LHCN-M2 (cell line): Measurements from ENCODE around the gene GBF1. TPM values are rescaled to one million over a fixed set of nuclear protein-coding genes. Genes with fewer than 3 reads are reported as not detected.

ENCODE experiments used
- DNase-seq: peaks from one replicate; pipeline ENCODE4 v3.0.0-alpha.2; 2012; ENCODE audit warnings: low read depth
- total RNA-seq: library from RNA; depleted of rRNA; stranded (reverse); fragments of >200 nt; gene quantifications from 2 replicates; pipeline ENCODE4 v1.2.3, GENCODE V29; 2014

The GBF1 gene
- total RNA-seq, 1 experiment from 2014 or later = 43.9 TPM

DNA sequence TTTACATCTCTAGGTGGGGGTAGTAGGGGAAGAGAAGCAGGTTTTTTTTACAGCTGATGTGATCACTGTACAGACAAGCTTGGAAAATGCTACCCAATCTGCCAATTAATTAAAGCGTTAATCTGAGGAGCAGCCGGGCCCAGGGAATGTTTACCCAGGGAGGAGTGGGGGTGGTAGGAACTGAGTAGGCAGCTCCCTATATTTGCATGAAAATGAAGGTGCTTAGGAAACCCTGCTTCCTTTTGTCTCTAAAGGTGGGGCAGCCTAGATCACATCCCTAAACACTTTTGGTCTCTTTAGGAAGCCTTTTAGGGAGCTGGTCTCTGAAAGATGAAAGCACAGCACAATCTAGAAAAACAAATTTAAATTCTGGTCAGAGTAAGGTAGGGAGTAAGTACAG is 97.1 kb downstream of the GBF1 start:
- no peak for DNase-seq

DNA sequence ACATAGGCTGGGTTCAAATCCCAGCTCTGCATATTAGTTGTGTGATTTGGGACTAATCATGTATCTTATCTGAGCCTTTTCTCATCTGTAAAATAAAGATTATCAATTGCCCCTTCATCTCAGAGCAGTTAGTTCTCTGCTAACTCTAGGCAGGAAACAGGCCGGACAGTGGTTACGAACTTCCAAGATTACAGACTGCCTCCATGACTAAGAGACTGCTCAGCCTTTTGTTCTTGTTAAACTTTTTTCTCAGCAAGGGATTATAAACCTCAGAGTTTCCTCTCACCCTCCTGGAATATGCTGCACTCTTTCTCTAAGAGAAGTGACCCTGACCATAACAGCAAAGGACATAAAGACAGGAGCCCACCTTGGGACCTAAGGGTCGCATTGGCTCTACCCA is 97.6 kb downstream of the GBF1 start:
- peak; percentile 82 for DNase-seq

DNA sequence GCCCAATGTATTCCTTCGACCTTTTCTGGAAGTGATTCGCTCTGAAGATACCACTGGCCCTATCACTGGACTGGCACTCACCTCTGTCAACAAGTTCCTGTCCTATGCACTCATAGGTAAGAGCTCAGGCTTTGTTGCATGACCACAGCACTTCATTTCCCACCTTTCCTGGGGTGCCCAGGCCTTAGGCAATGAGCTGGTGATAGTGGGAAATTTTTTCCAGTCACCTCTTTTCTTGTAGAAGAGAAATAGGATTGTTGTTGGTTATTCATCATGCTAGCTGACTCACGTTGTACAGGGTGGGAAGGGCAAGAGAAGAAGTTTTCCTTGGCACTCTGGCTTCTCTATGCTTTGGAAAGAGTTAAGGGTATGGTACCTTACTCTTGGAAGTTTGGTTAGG is 98.7 kb downstream of the GBF1 start:
- DNase-seq = peak; percentile 53

DNA sequence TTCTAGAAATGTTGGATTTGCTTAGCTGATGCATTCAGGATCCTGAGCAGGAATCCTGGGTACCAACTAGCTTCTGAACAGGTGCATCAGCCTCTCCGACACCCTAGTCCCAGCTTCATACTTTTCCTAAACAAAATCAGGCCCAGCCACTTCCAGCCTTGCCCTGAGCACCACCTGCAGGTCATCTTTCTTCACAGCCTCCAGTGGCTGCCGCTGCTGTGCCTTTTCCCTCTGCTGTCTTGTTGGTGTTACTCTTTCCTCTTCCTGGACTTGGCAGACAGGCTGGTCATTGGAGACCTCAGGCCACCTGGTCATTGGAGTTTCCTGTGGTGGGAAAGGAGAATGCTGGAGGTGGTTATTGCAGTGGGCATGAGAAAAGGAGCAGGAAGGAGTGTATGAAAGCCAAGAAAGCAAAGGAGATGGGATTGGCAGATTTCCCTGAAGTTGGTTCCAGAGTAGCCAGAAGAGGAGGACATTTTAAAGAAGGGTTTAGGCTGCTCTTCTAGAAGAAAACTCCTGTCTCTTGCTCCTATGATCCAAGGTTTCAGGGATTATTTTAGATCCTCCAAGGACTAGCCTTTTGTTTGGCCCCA is 102.0 kb downstream of the GBF1 start:
- peak; percentile 75 for DNase-seq

DNA sequence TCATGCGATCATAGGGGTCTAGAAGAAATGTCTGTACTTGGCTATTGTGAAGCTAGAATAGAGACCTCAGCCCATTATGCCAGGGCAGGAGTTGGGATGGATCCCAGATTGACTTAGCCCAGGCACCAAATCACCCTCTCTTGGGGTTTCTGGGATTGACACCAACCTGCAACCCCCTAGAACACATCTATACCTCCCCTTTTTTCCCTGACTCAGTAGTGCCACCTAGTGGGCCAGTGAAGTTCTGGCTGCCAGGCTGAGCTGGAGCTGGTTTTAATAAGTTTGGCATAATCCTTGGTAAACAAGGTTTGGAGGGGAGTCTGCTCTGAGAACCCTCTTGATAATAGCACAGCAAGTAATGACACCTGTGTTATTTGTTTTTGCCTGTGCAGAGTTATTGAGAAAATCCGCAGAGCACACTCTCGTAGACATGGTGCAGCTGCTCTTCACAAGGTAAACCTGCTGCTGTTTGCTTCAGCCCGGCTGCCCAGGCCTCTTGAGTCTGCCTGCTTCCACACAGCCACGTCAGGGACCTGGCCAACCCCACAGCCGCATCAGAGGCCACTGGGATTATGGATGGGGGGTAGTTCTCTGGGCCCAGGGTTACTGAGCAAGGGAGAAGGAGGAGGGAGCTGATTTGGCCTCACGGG is 106.9 kb downstream of the GBF1 start:
- DNase-seq = peak; percentile 63

DNA sequence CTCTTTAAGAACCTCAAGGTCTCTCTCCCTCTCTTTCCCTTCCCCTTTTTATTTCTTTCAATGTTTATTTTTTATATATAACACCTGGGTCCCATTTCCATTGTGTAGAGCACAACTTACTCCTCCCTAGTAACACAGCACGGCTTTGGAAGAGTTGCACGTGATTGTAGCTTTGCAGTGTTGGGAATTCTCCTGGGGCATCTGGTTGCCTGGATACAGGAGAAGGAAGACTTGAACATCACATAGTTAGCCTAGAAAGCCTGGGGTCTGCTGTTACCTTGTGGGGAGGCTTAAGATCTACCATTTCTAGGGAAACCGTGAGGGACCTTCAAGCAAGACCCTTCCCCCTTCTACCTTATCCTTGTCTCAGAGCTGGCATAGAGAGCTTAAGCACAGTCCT is 109.1 kb downstream of the GBF1 start:
- no peak for DNase-seq

DNA sequence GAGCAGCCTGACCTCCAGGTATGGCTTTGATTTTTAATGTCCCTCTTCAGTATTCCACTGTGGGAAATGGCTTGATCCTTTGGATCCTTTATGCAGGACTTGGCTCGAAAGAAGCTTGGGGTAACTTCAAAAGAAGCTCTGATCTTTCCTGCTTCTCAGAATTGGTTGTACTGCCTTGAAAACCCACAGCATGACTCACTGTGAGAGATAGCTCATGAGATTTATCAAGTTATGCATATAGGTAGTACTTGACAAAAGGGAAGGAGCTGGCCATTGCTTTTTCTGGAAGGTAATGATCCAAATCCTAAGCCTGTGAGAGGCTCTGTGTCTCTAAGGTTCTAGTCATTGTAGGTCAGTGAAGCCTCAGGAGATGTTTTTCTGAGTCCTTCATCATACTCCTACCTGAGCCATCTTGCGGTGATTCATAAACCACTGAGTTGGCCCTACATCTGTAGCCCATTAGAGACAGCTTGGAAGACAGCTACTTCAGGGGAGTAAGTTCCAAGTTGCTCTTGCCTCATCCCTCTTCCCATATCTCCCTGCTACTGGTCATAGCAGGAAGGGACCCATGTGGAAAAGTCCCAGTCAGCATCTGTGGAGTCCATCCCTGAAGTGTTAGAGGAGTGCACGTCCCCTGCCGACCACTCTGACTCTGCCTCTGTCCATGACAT is 113.5 kb downstream of the GBF1 start:
- DNase-seq = no peak

DNA sequence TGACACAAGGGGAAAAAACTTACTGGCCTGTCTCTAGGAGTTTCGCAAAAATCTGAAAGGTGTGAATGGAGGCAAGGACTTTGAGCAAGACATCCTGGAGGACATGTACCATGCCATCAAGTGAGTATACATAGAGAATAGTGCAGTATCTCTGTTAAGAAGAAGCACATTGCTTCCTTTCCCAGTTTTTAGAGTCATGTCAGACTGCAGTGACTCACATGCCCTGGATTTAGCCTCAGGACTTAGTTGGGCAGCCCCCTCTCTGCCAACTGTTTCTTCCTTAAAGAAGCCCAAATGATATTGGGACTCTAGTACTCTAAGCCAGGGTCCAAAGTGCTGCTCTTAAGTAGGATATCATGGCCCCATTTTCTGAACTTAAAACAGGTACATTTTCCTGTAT is 122.1 kb downstream of the GBF1 start:
- no peak for DNase-seq

DNA sequence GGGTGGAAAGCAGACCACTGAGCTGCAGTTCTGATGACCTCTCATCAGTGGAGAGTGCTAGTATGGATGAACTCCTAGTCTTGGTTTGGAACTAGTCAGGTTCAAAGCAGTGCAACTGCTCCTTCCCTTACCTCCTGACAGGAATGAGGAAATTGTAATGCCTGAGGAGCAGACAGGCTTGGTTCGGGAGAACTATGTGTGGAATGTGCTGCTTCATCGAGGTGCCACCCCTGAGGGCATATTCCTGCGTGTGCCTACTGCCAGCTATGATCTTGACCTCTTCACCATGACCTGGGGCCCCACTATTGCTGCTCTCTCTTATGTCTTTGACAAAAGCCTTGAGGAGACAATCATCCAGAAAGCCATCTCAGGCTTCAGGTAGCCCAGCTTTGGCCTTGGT is 122.7 kb downstream of the GBF1 start:
- no peak for DNase-seq

DNA sequence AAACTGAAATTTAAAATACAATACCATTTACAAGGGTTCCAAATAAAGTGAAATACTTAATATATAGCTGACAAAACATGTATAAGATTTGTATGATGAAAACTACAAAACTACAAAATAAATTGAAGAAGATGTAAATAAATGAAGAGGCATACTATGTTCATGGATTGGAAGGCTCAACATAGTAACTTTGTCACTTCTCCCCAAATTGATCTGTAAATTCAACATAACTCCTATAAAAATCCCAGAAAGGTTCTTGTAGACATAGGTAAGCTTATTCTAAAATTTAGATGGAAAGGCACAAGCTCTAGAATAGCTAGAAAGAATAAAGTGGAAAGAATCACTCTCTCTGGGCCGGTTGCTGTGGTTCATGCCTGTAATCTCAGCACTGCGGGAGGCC is 126.0 kb downstream of the GBF1 start:
- no peak for DNase-seq

DNA sequence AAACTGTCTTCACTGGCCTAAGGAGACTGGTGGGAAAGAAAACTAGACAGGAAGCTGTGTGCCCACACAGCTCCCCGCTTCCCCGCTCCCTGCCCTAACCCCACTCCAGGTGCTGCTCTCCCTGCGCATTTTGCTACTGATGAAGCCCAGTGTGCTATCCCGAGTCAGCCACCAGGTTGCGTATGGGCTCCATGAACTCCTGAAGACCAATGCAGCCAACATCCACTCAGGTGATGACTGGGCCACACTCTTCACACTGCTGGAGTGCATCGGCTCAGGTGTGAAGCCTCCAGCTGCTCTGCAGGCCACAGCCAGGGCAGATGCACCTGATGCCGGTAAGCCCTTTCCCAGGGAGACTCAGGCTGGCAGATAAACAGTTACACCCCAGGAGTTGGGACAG is 129.9 kb downstream of the GBF1 start:
- no peak for DNase-seq

DNA sequence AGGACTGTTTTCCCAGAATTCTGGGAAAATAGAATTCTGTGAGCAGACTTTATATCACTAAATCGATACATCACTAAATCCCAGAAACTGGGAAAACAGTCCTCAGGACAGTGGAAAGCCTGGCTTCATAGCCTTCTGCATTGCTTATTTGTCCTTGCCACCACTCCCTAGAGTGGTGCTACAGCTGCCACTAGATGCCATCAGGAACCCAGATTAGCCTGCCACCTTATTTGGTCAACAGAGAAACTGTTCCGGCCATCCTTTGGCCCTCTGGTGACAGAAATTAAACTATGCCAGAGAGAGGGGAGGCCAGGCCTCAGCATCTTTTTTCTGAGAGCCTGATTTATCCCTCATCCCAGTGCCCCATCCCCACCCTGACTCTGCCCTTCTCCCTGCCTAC is 130.5 kb downstream of the GBF1 start:
- no peak for DNase-seq

DNA sequence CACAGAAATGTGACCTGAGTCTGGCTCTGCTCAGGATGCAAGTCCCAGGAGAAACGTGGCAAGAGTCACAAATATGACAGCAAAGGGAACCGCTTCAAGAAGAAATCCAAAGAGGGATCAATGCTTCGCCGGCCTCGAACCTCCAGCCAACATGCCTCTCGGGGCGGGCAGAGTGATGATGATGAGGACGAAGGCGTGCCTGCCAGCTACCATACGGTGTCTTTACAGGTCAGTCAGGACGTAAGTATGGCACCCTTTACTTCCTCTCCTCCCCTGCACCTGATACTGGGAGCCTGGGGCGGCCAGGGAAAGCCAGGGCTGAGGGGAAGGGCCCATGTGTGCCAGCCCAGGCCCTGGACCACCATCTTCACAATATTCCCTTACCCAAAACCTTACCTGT is 131.6 kb downstream of the GBF1 start:
- DNase-seq = no peak

DNA sequence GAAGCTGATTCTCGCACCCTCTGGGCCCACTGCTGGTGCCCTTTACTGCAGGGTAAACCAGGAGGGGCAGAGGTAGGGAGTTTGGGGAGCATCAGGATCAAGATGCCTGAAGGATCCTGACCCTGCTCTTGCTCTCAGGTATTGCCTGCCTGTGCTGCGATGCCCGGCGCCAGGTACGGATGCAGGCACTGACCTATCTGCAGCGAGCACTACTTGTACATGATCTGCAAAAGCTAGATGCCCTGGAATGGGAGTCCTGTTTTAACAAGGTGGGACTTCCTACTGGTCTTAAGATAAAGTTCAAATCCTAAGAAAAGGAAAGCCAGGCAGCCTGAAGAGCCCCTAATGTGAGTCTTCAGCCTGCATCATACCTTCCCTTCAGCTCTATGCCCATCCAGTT is 134.1 kb downstream of the GBF1 start:
- DNase-seq = no peak

DNA sequence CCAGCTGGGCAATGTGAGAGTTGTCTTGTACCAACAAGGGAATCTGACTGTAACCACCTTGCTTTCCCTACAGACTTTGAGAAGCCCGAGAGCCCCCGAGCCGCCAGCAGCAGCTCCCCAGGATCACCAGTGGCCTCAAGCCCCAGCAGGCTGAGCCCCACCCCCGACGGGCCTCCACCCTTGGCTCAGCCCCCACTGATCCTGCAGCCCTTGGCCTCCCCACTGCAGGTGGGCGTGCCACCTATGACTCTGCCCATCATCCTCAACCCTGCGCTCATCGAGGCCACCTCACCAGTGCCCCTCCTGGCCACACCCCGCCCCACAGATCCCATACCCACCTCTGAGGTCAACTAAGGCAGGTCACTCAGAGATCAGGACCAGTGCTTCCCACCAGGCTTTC is 136.7 kb downstream of the GBF1 start:
- DNase-seq = no peak

DNA sequence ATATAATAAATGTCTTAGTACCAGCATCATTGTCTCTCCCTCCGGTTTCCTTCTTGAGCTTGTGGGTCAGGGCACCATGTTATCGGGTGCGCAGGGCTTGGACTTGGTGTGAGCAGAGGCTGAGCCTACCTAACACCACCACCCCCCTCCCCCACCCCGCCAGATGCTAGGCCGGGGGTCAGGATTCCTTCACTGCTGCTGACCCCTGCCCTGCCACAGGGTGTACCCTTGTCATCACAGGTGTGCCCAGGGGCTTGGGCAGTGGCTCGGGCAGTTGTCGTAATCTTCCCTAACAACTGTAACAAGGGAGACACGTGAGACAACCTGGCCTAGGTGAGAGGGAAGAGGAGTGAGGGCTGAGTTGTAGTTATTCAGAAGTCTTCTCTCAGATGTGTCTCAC is 137.5 kb downstream of the GBF1 start:
- no peak for DNase-seq

DNA sequence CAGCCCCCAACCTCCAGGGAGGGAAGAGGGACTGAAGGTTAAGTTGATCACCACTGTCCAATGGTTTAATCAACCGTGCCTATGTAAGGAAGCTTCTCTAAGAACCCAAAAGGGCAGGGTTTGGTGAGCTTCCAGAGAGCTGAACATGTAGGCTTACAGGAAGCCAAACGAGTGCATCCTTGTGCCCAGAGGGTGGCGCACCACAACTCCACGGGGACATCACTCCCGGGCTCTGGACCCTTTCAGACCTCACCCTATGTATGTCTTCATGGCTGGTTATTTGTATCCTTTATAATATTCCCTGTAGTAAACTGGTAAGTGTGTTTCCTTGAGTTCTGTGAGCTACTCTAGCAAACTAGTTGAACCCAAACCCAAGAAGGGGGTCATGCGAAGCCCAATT is 138.7 kb downstream of the GBF1 start:
- peak; percentile 6 for DNase-seq

DNA sequence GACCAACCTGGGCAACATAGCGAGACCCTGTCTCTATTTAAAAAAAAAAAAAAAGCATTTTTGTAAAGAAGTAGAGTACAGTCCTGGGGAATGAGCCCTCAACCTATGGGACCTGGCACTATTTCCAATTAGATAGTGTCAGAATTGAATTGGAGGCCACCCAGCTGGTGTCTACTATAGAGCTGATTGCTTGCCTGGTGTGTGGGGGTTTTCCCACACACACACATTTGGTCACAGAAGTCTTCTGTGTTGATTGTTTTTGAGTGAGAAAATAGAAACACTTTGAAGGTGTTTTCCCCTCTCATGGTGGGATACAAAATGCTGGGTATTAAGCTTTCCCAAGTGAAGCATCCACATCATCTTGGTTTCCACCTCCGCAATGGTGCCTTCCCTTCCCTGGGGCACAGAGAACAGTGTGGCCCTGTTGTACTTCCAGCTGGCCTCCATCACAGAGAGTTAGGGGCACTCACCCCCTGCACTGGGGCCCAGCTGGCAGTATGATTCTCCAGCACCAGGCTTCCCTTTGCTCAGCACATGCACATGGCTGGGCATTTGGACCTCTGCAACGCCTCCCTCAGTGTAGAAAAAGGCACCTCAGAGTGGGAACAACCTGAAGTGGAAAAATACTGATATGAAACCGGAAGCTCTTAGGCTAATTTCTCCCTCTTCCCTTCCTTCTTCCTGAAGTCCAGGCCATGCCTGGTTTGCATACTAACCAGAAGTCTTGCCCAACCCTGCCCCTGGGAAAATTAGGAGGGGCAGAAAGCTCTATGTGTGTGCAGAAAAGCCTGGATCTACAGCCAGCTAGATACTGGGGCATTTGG is 139.5 kb downstream of the GBF1 start:
- DNase-seq = peak; percentile 25

DNA sequence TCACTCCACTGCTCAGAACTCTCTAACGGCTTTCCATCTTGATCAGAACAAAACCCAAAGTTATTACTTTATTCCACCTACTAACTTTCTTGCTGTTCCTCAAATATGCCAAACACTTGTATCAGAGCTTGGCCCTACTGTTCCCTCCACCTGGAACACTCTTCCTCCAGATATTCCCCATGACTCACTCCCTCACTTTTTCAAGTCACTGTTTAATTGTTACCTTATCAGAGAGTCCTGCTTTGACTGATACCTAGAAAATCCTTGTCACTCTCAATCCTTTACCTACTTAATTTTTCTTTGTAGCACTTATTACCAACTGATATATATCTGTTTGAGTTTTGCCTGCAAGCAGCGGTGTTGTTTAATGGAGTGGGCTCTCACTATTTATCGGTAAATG is 144.6 kb downstream of the GBF1 start:
- DNase-seq = no peak

DNA sequence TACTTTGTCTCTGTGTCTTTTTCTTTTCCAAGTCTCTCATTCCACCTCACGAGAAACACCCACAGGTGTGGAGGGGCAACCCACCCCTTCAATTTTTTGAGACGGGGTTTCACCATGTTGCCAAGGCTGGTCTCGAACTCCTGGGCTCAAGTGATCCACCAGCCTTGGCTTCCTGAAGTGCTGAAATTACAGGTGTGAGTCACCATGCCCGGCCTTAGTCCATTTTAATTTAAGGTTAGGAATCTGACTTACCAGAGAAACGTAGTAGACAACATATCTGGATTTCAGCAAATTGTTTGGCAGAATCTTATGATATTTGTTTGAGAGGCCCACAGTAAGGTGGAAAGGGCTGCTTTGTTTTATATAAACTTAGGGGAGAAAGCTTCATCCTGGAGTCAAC is 147.0 kb downstream of the GBF1 start:
- no peak for DNase-seq

DNA sequence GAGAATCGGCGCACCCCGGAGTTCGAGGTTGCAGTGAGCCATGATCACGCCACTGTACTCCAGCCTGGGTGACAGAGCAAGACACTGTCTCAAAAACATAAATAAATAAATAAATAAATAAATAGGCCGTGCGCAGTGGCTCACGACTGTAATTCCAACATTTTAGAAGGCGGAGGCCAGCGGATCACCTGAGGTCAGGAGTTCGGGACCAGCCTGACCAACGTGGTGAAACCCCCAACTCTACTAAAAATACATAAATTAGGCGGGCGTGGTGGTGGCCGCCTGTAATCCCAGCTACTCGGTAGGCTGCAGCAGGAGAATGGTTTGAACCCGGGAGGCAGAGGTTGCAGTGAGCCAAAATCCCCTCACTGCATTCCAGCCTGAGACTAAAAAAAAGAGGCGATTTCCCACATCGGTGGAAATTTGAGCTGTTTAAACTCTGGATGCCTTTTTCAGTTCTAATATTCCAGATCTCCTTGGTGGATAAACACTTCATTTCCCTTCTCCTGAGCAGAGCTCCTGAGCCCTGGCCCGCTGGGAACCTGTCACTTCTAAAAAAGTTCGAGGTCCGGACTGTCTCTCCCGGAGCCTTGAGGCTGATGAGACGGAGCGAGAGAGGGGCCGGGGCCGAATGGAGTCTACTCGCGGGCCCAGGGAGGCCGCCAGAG is 148.2 kb downstream of the GBF1 start:
- no peak for DNase-seq
